GM21576 (cell line): ENCODE measurements around the gene AHSG.
"Not testable (repeated sequence)": the region's sequence is repeated elsewhere in the genome, so short reads cannot be mapped to it uniquely, and the experiment has no call there.

ENCODE experiments used
- ATAC-seq: cut with Tn5 transposase; IDR thresholded peaks from one replicate; pipeline ENCODE4 v1.9.1; 2021; ENCODE audit warnings: mild to moderate bottlenecking, moderate library complexity; ENCODE audit not compliant: unreplicated experiment

Gene AHSG

DNA sequence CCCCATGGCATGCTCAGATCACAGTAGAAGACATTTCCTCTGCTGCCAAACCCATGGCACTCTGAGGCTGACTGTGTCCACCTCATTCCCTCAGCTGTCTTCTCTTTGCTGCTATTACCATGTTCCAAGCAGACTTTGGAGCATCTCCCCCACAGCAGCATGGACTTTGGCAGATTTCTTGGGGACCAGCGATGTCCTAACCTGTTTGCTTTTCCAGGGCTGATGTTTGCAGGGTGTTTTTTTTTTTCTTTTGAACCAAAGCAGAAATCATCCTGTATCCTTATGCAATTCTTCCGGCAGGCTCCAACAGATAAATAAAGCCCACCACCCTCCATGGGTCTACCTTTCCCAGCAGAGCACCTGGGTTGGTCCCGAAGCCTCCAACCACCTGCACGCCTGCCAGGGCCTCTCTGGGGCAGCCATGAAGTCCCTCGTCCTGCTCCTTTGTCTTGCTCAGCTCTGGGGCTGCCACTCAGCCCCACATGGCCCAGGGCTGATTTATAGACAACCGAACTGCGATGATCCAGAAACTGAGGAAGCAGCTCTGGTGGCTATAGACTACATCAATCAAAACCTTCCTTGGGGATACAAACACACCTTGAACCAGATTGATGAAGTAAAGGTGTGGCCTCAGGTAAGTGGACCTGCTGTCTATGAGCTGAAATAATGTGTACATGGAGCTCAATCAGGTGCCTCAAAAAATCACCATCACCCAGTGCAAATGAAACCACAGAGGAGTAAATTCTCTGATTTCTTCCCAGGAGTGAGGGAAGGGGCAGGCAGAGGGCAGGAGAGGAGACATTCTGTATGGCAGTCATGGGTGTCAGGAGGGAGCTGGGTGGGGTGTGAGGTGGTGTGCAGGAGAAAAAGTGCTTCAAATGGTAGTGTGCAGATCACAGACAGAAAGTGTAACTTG lies at the start of gene AHSG:
Gene AHSG, plus strand, starts transcription at position 340 of the 916 bp plus-strand sequence. Its CDS starts 82 bp downstream, at position 422.
- no peak for ATAC-seq

DNA sequence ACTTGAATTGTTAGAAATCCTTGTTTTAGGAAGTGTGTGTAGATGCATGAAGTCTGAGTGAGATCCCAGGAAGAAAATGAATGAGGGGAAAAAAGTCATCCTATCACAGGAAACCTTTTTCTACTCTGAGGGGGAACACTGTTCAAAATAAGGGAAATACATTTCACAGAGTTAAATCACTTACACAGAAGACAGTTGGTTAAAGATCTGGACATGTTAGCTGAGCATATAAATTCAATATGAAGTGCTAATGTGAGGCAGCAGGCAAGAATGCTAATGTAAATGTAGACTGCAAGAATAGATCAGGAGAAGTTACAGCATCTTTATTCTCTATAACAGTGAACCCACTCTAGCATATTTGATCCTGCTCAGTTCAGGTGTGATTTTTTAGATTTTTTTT lies 48.3 kb upstream of the AHSG start:
- ATAC-seq, result no peak

DNA sequence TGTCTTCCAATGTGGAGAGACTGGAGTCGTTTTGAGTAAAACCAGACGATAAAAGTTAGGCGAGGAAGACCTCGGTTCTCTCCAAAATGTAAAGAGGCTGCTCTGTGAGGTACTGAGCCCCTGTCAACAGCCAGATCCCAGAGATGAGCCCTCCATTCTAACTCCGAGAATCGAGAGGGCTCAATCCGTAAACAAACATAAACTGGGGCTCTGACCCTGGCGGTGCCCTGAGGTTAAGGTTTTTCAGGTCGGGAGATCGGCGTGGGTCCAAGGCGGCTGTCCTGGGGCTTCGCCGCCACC lies 46.1 kb upstream of the AHSG start:
- ATAC-seq, result no peak

GRCh38 chr3:186567072-186567921 lies 45.6 kb upstream of the AHSG start, which contains the start of gene TBCCD1:
TBCCD1 (minus strand) TSS chr3:186567339; CDS start chr3:186564329, 3,010 bp downstream.
- peak; percentile 40 for ATAC-seq

DNA sequence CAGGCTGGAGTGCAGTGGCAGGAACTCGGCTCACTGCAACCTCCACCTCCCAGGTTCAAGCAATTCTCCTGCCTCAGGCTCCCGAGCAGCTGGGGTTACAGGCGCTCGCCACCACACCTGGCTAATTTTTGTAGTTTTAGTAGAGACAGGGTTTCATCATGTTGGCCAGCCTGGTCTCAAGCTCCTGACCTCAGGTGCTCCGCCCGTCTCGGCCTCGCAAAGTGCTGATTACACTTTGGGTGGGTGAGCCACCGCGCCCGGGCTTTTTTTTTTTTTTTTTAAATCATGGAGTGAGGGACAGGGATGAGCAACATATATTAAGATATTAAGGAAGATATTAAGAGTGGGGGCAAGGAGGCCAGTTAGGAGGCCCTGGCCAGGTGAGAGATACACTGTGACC lies 43.5 kb upstream of the AHSG start:
- not testable (repeated sequence) for ATAC-seq

GRCh38 chr3:186569779-186570095 lies 43.1 kb upstream of the AHSG start:
- ATAC-seq, result no peak

GRCh38 chr3:186570096-186570940 lies 42.5 kb upstream of the AHSG start, which contains the start of gene DNAJB11:
DNAJB11 (plus strand) TSS chr3:186570720; CDS start chr3:186570898, 178 bp downstream.
- peak; percentile 84 for ATAC-seq

DNA sequence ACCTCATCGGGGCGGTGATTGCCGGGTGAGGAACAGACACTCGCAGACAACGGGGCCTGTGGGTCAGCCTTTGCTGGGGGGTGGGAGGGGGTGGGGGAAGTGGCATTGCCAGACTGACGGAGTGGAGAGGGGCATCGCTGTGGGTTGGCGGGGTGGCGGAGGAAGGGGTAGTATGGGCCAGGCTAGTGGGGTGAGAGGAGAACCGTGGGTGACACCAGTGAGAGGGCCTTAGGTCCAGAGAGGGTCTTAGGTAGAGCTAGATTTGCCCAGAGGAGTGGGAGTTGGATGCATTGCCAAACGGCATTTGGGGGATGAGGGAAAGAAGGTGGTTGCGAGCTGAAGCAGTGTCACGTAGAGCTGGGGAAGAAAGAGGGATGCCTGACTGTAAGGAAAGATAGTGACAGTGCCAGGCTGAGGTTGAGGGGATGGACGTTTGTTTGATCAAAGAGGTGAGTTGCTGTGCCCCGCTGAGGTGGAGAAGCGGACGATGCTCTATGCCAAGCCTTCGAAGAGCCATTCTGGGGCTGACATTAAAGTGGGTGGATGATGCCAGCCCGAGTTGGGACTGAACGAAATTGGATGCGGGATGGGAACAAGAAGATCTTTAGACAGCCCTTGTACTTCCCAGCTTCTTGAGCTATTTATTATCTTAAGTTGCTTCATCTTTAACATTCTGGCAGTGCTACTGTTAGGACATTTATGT lies 41.8 kb upstream of the AHSG start:
- ATAC-seq, result no peak

DNA sequence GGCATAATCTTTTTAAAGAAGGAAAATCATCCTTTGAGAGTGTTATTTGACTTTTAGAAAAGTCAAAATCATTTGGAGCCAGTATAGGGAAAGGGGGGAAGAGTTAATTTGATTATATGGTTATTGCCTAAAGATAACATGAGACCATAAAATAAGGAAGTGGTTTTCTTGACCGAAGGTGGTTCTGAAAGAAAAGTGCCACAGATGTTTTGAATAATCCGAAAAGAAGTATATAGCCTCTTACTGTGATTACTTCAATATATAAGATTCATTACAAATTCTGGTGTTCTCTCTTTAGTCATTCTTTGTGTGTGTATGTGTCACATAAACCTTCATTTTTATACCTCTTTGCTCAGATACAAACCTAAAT lies 41.2 kb upstream of the AHSG start:
- no peak for ATAC-seq

- no peak for ATAC-seq
These were observed 35.3 kb upstream of the AHSG start for GRCh38 chr3:186577521-186577920.

- no peak for ATAC-seq
These were observed 32.1 kb upstream of the AHSG start for GRCh38 chr3:186580785-186581184.

- no peak for ATAC-seq
These were observed 30.3 kb upstream of the AHSG start for GRCh38 chr3:186582541-186582940.

GRCh38 chr3:186583831-186584230 lies 29.0 kb upstream of the AHSG start:
- no peak for ATAC-seq

GRCh38 chr3:186586245-186586644 lies 26.6 kb upstream of the AHSG start:
- ATAC-seq, result not testable (repeated sequence)

DNA sequence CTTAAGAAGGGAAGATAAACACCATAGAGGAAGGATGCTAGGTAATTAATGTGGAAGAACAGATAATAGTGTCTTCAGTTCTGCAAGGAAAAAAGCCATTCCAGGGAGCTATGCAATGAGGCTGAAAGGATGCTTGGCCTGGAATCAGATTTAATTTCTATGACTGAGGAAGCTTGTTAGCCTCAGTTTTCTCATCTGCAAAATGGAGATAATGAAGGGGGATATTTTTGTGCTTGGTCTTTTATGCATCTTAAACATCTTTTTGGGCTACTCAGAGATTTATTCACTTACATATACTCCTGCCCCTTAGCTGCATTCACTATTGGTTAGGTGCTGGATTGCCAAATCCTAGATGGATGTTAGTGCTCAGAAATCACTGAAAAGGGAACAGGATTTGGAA lies 25.7 kb upstream of the AHSG start:
- ATAC-seq, result no peak

DNA sequence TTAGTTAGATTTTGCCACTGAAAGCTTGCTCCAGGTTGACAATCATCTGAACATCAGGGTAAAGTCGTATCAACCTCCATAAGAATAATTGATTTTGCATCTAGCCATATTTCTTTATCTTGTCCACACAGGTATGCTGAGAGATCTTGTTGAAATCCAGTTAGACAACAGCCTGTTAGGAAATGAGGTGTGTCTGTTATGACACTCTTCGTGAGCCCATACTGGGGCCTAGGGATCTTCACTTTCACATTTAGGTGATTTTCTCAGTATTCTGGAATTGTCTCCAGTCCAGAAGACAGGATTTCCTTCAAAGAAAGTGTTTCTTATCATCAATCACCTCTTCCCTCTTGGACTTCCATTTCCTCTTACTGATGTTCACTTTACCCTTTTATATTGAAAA lies 24.2 kb upstream of the AHSG start:
- ATAC-seq, result no peak

DNA sequence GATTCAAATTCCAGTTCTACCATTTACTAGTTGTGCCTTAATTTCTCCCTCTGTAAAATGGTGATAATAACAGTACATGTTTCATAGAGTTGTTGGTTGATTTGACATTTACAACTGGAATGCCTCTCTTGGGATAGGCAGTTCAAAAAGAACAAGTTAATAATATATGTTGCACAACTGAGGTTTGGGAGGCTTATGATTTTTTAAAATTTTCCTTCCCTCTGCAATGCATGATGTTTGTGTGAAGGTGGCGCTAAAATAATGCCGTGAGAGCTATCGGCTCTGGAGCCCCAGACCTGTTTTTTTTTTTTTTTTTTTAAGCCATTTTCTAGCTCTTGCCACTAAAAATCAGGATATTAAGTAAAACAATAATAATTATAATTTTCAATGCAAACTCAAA lies 23.7 kb upstream of the AHSG start:
- no peak for ATAC-seq

DNA sequence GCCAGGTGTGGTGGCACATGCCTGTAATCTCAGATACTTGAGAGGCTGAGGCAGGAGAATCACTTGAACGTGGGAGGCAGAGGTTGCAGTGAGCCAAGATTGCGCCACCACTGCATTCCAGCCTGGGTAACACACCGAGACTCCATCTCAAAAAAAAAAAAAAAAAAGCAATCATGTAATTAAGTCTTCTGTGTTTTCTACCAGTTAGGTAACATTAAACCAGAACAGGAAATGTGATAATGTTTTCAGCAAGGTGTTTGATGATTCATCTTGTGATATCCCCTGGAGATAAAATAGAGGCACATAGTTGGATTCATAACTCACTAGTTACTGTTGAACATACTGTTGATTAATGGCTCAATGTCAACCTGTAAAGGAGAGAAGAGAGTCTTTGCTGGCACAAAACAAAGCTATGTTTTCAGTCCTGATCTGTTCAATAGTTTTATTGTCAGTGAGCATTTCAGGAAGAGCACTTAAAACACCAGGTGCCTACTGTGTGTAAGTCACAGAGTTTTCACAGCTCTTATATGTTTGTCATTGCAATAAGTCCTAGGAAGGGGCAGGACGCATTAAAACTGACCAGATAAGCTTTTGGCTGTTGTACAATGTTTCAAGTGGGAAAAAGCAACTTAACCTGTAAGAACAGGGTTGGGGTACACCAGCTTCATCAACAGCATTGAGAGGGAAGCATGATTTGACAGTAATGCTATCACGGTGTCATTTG lies 22.8 kb upstream of the AHSG start:
- no peak for ATAC-seq

DNA sequence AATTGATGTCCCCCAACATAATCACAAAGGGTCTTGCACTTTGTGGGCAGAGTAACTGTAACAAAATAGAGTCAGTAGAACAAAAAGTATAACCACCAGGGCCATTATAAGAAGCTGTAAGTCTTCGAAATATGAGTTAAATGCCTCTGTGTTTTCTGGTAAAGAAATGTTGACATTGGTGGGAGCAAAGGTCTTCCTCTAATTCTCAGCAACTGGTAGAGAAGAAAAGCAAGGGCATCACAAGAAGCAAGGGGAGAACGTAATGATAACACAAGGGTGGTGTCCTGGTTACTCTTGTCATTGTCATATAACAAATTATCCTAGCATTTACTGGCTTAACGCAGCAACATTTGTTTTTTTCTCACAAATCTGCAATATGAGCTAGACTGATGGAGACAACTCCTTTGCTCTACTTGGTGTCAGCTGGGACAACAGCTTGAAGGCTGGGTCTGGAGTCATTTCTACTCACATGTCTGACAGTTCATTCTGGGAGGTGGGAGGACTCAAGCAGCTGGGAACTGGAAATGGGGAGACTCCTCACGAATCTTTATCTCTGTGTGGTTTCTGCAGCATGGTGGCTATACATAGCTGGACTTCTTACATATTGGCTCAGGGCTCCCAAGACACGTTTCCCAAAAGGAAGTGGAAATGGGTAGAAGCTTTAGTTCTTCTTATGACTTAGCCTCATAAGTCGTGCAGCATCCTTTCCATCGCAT lies 22.1 kb upstream of the AHSG start:
- no peak for ATAC-seq
